D721Med (cell line): ENCODE results near the gene ALDOC.
"Not testable (repeated sequence)": the region's sequence is repeated elsewhere in the genome, so short reads cannot be mapped to it uniquely, and the experiment has no call there.

ENCODE experiments used
- DNase-seq: peaks from one replicate; pipeline ENCODE4 v3.0.0; 2011; ENCODE audit warnings: low spot score; ENCODE audit not compliant: insufficient read length
- FAIRE-seq: peaks from 2 replicates; lab custom pipeline; 2011; peaks lifted over from hg19 to GRCh38; lab: Jason Lieb, UNC
- TF ChIP-seq, protein P1 (sequence below): IDR thresholded peaks from 2 replicates; pipeline ENCODE4 v1.5.1; 2012; ENCODE audit warnings: mild to moderate bottlenecking, control low read depth; ENCODE audit not compliant: insufficient read depth; ENCODE audit errors: missing control alignments

ALDOC gene

DNA sequence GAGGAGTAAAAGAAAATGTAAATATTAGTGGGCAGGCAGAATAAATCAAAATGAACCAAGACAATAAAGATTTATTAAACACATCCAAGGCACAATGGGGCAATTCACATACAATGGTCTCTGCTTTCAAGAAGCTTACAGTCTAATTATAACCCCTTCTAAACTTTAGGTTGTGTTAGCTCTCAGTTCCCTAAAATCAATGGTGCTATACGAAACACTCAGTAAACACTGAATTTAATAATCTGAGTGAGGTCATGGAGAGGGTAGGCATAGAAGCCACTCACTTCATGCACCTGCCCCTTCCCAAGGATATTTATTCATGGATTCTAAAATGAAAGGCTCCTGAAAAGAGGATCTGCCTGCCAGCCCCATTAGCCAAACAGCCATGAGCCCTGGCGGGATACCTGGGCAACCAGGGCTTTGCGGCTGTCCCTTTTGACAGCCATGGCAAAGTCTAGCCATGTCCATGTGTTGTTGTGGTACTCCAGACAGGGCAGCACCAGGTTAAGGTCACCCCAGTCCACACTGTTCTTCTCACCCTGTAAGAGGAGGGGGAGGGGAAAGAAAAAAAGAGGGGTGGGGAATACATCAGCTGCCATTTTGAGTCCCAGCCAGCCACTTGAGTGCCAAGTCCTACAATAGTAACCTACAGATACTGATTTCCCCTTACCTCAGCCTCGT, 38.7 kb upstream of the ALDOC start:
- TF ChIP-seq, protein P1, sequence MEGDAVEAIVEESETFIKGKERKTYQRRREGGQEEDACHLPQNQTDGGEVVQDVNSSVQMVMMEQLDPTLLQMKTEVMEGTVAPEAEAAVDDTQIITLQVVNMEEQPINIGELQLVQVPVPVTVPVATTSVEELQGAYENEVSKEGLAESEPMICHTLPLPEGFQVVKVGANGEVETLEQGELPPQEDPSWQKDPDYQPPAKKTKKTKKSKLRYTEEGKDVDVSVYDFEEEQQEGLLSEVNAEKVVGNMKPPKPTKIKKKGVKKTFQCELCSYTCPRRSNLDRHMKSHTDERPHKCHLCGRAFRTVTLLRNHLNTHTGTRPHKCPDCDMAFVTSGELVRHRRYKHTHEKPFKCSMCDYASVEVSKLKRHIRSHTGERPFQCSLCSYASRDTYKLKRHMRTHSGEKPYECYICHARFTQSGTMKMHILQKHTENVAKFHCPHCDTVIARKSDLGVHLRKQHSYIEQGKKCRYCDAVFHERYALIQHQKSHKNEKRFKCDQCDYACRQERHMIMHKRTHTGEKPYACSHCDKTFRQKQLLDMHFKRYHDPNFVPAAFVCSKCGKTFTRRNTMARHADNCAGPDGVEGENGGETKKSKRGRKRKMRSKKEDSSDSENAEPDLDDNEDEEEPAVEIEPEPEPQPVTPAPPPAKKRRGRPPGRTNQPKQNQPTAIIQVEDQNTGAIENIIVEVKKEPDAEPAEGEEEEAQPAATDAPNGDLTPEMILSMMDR: no peak
- no peak for DNase-seq
- FAIRE-seq: no peak

DNA sequence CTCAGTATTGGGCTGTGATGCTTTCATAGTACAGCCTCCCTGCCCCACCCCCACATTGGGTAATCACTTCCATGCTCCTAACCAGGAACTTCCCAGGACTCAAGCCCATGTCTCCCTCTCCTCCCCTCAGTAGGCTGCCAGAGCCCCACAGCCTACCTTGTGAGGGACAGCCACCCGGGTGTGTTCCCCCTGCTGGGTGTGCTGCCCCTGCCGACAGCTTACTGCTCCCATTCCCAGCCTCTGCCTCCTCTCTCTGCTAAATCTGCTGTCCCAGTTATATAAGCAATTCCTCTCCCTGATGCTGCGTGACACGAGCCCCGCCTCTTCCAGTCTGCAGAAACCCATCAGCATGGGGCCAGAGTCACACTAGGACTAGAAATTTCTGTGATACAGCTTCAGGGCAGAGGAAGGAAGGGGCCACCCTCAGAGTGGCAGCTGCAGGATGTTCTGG, 37.3 kb upstream of the ALDOC start, which contains the start of gene RSKR:
Gene RSKR, minus strand, starts transcription at position 255 of the 451 bp plus-strand sequence. Its CDS starts 24 bp downstream, at position 231.
- TF ChIP-seq, protein P1: no peak
- DNase-seq: no peak
- no peak for FAIRE-seq

DNA sequence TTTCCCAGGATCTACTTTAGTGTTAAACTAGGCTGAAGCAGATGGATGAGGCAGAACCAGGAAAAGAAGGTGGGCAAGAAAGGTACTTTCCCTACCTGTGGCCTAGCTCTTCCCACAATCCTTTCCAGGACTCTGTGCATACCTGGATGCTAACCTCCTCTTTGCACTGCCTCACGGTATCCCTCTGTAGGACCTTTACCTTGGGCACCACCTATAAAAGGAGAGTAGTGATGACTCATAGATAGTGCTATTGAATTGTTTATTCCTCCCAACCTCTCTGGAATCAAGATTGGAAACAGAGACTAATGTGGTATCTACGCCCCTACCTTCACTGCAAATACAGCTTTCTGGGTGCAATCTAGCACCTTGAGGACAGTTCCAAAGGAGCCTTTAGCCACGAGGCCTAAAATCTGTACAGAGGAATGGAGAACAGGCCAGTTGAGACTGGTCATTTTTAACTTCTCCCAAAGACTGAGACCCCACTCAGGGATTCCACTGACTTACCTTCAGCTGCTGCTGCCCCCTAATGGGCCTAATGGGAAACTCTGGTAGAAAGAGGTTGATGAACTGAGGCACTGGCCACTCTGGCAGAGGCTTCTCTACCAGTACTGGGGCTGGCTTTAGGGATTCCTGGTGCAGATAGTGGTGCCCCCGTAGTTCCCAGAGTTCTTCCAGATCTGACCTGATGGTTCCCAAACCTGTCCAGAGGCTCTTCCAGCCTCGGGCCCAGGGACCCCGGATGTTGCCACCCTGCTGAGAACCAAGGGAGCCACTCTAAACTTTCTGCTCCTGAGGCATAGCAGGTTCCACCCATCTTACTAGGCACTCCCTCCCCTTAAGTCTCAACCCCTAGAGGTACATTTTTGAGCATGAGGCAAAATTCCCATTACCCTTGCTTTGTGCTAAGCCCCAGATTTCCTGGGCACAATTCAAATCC, 36.5 kb upstream of the ALDOC start:
- FAIRE-seq (no peak), DNase-seq (peak; percentile 47)
- TF ChIP-seq, protein P1: peak; percentile 86

DNA sequence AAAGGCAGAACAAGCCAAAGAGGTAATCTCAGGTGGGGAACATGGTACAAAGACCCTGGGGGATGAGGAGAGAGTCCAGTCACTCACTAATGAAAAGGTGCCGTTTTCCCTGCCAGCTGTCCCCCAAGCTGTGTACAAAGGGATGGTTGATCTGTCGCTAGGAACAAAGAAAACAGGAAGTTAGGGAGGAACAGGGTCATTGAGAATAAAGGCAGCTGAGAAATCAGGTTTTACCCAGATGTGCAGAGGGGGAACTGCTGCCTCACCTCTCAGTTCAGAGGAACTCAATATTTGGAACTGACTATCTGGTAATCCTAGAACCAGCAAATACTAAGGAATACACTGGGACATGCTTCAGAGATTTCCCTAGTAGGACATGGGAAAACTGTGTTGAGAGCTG, 35.8 kb upstream of the ALDOC start:
- FAIRE-seq: no peak
- DNase-seq: no peak
- TF ChIP-seq, protein P1: no peak

DNA sequence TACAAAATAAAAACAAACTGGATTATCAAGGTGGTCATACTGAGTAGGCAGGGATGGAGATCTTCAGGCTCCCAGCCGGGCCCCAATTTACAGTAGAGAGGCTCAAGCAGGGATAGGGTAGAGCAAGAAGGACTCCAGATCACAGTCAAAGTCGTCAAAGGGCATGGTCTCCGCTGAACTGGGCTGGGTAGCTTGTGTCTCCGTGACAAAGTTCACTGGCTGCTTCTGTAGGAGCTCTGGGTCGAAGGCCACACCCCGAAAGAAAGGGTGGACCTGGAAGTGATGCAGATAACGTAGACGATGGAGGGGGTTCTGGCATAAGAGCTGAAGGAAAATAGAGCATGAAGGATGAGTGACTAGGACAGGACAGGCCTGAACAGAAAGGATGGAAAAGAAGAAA, 33.7 kb upstream of the ALDOC start:
- FAIRE-seq: no peak
- DNase-seq: no peak
- TF ChIP-seq, protein P1: no peak

DNA sequence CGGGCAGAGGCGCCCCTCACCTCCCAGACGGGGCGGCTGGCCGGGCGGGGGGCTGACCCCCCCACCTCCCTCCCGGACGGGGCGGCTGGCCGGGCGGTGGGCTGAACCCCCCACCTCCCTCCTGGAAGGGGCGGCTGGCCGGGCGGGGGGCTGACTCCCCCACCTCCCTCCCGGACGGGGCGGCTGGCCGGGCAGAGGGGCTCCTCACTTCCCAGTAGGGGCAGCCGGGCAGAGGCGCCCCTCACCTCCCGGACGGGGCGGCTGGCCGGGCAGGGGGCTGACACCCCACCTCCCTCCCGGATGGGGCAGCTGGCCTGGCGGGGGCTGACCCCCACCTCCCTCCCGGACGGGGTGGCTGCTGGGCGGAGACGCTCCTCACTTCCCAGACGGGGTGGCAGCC, 27.3 kb upstream of the ALDOC start:
- FAIRE-seq, DNase-seq: not testable (repeated sequence)

DNA sequence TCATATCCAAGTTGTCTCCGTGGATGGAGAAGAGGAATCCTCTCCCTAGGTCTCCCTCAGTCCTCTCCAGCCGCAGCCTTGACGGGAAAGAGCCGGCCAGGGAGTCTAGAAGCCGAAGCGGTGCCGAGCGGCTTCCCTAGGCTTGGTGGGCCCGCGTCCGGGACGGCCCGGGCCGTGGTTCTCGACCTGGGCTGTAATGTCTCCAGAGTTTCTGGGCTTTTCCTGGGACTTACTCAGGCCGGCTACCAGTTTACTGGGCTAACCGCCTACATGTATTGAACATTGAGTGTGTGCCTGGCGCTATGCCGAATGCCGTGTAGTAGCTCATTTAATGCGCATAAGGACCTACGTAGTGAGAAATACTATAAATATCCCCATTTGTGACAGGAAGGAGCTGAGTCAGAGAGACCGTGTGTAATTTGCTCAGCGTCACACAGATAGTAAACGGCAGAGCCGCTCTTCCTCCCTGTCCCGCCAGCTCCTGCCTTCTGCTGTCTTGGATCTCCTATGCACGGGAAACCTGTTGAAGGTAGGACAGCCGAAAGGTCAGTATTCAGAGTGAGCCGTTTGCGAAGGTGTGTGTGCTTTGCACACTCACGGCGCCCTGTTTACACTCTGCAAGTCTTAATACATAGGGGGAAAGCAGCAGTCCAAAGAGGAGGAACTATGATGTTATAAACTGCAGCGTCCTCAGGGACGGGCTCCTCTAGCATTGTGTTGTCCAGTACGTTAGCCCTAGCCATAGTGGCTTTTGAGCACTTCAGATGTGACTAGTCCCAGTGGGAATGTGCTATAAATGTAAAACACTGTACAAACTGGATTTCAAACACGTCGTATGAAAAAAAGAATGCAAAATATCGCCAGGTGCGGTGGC, 22.9 kb upstream of the ALDOC start:
- FAIRE-seq (no peak), DNase-seq (peak; percentile 35)
- TF ChIP-seq, protein P1: no peak
